Fibroblast of skin of scalp (primary cell): Measurements from ENCODE around the gene MTSS2.
A peak's percentile ranks its signal among the peaks of the same experiment; 100 is the strongest.

ENCODE experiments used
- DNase-seq: peaks from one replicate; pipeline ENCODE4 v3.0.0-alpha.2; 2013

Gene MTSS2

GRCh38 chr16:70697594-70698170 lies 11.8 kb upstream of the MTSS2 start:
- peak; percentile 88 for DNase-seq

GRCh38 chr16:70696952-70697593 lies 11.2 kb upstream of the MTSS2 start:
- peak; percentile 49 for DNase-seq

GRCh38 chr16:70696355-70696754 lies 10.5 kb upstream of the MTSS2 start:
- DNase-seq, result no peak

- peak; percentile 82 for DNase-seq
Observed at GRCh38 chr16:70695331-70696070, 9.6 kb upstream of the MTSS2 start.

GRCh38 chr16:70694868-70695218 lies 9.0 kb upstream of the MTSS2 start:
- DNase-seq, result no peak

- peak; percentile 93 for DNase-seq
Observed at GRCh38 chr16:70694088-70694867, 8.4 kb upstream of the MTSS2 start.

- DNase-seq, result peak; percentile 72
Observed at GRCh38 chr16:70692873-70693671, 7.2 kb upstream of the MTSS2 start.

GRCh38 chr16:70692130-70692872 lies 6.4 kb upstream of the MTSS2 start:
- DNase-seq, result peak; percentile 65

GRCh38 chr16:70691223-70692129 lies 5.6 kb upstream of the MTSS2 start:
- DNase-seq, result peak; percentile 99

GRCh38 chr16:70689970-70690891 lies 4.4 kb upstream of the MTSS2 start:
- no peak for DNase-seq

- DNase-seq, result no peak
Observed at GRCh38 chr16:70689035-70689969, 3.4 kb upstream of the MTSS2 start.

GRCh38 chr16:70688246-70688742 lies 2.4 kb upstream of the MTSS2 start:
- DNase-seq, result peak; percentile 51

GRCh38 chr16:70687671-70688245 lies 1.9 kb upstream of the MTSS2 start:
- no peak for DNase-seq

- DNase-seq, result no peak
Observed at GRCh38 chr16:70687102-70687511, 1.3 kb upstream of the MTSS2 start.

GRCh38 chr16:70686376-70687101 lies 686 bp upstream of the MTSS2 start:
- DNase-seq, result no peak

GRCh38 chr16:70685061-70685937 lies 554 bp downstream of the MTSS2 start:
- no peak for DNase-seq
